ENCODE measurements around the gene DLGAP1.
A peak's percentile ranks its signal among the peaks of the same experiment; 100 is the strongest.

DLGAP1 gene

DNA sequence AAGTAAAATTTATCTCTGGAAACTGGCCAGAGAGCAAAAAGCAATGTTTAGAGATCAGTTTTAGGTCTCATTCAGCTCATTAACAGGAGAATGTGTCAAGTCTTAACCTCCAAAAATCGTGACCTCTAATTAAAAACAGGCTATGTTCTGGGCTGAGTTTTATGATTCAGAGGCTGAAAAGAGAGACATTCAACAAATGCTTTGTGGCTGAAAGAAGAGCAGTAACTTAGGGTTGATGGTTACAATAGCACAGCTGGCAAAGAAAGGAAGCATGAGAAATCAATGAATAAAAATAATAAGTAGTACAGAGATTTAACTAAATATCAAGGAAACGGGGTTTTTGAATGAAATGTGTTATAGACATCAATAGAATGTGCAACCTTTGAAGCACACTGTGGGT is 992.1 kb downstream of the DLGAP1 start:
- Mint-ChIP-seq H3K36me3 (peaks cover 18% of the 10 kb centered on the region), H3K9me3 (ENCODE audit: low read depth) (no peaks in the 10 kb centered on the region), H3K4me1 (ENCODE audit: low read depth) (peaks cover 35% of the 10 kb centered on the region), H3K27me3 (no peaks in the 10 kb centered on the region), H3K27ac (no peak overlapping the region), H3K4me3 (no peak overlapping the region)

- no peaks in the 10 kb centered on the region for H3K9me3 Mint-ChIP-seq (ENCODE audit: low read depth)
- peaks cover 36% of the 10 kb centered on the region for H3K4me1 Mint-ChIP-seq (ENCODE audit: low read depth)
- H3K4me3 Mint-ChIP-seq: no peak overlapping the region
- no peaks in the 10 kb centered on the region for H3K27me3 Mint-ChIP-seq
- H3K27ac Mint-ChIP-seq: no peak overlapping the region
- peaks cover 28% of the 10 kb centered on the region for H3K36me3 Mint-ChIP-seq
These were observed 993.4 kb downstream of the DLGAP1 start for GRCh38 chr18:3461704-3462103.

- H3K4me3 Mint-ChIP-seq: no peak overlapping the region
- peaks cover 29% of the 10 kb centered on the region for H3K36me3 Mint-ChIP-seq
- H3K9me3 Mint-ChIP-seq (ENCODE audit: low read depth): no peaks in the 10 kb centered on the region
- peaks cover 29% of the 10 kb centered on the region for H3K4me1 Mint-ChIP-seq (ENCODE audit: low read depth)
- H3K27me3 Mint-ChIP-seq: no peaks in the 10 kb centered on the region
- H3K27ac Mint-ChIP-seq: no peak overlapping the region
These were observed 994.2 kb downstream of the DLGAP1 start for GRCh38 chr18:3460823-3461398.

- H3K27ac Mint-ChIP-seq: peak overlapping the region; percentile 36
- peaks cover 29% of the 10 kb centered on the region for H3K36me3 Mint-ChIP-seq
- no peak overlapping the region for H3K4me3 Mint-ChIP-seq
- no peaks in the 10 kb centered on the region for H3K9me3 Mint-ChIP-seq (ENCODE audit: low read depth)
- peaks cover 42% of the 10 kb centered on the region for H3K4me1 Mint-ChIP-seq (ENCODE audit: low read depth)
- H3K27me3 Mint-ChIP-seq: no peaks in the 10 kb centered on the region
These were observed 995.9 kb downstream of the DLGAP1 start for GRCh38 chr18:3458952-3459853.

DNA sequence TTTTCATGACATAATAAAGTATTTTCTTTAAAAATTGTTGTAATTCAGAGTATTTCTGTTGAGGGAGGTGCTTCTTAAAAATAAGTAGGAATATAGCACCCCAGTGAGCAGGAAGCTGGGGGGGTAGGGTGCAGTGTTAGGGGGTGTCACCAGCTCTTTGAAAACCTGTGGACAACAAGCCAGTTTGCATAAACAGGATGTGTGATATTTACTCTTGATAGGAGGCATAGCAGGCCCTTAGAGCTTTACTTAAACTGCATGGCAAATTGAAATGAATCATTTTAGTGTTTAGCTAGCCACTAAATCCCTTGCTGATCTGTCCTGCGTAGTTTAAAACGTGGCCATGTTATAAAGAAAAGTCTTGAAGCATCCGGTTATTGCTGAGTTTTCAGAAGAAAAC is 996.7 kb downstream of the DLGAP1 start:
- no peaks in the 10 kb centered on the region for H3K9me3 Mint-ChIP-seq (ENCODE audit: low read depth)
- peaks cover 49% of the 10 kb centered on the region for H3K4me1 Mint-ChIP-seq (ENCODE audit: low read depth)
- no peak overlapping the region for H3K27ac Mint-ChIP-seq
- H3K27me3 Mint-ChIP-seq: no peaks in the 10 kb centered on the region
- H3K36me3 Mint-ChIP-seq: peaks cover 29% of the 10 kb centered on the region
- H3K4me3 Mint-ChIP-seq: no peak overlapping the region

- H3K4me1 Mint-ChIP-seq (ENCODE audit: low read depth): peaks cover 55% of the 10 kb centered on the region
- H3K27ac Mint-ChIP-seq: no peak overlapping the region
- H3K27me3 Mint-ChIP-seq: no peaks in the 10 kb centered on the region
- H3K4me3 Mint-ChIP-seq: no peak overlapping the region
- H3K36me3 Mint-ChIP-seq: peaks cover 29% of the 10 kb centered on the region
- H3K9me3 Mint-ChIP-seq (ENCODE audit: low read depth): no peaks in the 10 kb centered on the region
These were observed 997.8 kb downstream of the DLGAP1 start for GRCh38 chr18:3457261-3457724.

- H3K4me1 Mint-ChIP-seq (ENCODE audit: low read depth): peaks cover 56% of the 10 kb centered on the region
- no peaks in the 10 kb centered on the region for H3K27me3 Mint-ChIP-seq
- H3K27ac Mint-ChIP-seq: peak overlapping the region; percentile 16
- no peaks in the 10 kb centered on the region for H3K9me3 Mint-ChIP-seq (ENCODE audit: low read depth)
- no peak overlapping the region for H3K4me3 Mint-ChIP-seq
- H3K36me3 Mint-ChIP-seq: peaks cover 26% of the 10 kb centered on the region
These were observed 998.4 kb downstream of the DLGAP1 start for GRCh38 chr18:3456686-3457069.

DNA sequence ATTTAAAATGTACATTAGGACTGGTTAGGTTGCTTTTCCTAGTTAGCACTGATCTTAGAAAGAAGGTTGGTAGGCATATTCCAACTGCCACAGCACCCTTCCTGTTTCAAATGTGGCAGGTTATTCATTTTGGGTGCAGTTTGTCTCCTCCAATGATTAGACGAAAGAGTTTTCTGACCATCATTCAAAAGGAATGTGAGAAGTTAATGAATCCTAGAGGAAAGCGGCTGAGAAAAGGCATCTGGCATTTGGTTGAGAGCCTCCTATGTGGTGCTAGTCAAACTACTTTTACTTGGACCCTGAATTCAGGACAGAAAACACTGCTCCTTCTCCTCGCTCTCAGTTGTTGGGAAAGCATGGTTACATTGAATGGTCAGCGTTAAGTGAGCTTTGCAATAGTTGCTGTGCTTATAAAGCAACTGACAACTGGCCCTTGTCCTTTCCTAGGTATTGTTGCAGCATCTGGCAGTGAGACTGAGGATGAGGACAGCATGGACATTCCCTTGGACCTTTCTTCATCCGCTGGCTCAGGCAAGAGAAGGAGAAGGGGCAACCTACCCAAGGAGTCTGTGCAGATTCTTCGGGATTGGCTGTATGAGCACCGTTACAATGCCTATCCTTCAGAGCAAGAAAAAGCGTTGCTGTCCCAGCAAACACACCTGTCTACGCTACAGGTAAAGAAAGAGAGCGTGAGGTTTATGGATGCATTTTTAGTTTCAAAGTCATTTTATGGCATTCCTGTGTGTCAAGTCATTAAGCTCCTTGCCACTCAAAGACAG is 999.0 kb downstream of the DLGAP1 start:
- H3K4me1 Mint-ChIP-seq (ENCODE audit: low read depth): peaks cover 59% of the 10 kb centered on the region
- H3K27me3 Mint-ChIP-seq: no peaks in the 10 kb centered on the region

GRCh38 chr18:3455090-3455635 is 999.9 kb downstream of the DLGAP1 start:
- Mint-ChIP-seq H3K4me1 (ENCODE audit: low read depth) (peaks cover 61% of the 10 kb centered on the region), H3K4me3 (peak overlapping the region; percentile 94), H3K36me3 (peaks cover 15% of the 10 kb centered on the region), H3K27ac (peak overlapping the region; percentile 100), H3K27me3 (no peaks in the 10 kb centered on the region), H3K9me3 (ENCODE audit: low read depth) (no peaks in the 10 kb centered on the region)

More for the DNA sequence above, 999.0 kb downstream of the DLGAP1 start:
- peaks cover 21% of the 10 kb centered on the region for H3K36me3 Mint-ChIP-seq
- H3K4me3 Mint-ChIP-seq: no peak overlapping the region
- no peaks in the 10 kb centered on the region for H3K9me3 Mint-ChIP-seq (ENCODE audit: low read depth)
- H3K27ac Mint-ChIP-seq: no peak overlapping the region

GRCh38 chr18:3454365-3455089 is 1000.6 kb downstream of the DLGAP1 start:
- no peaks in the 10 kb centered on the region for H3K27me3 Mint-ChIP-seq
- peaks cover 15% of the 10 kb centered on the region for H3K36me3 Mint-ChIP-seq
- peaks cover 60% of the 10 kb centered on the region for H3K4me1 Mint-ChIP-seq (ENCODE audit: low read depth)
- no peaks in the 10 kb centered on the region for H3K9me3 Mint-ChIP-seq (ENCODE audit: low read depth)
- peak overlapping the region; percentile 100 for H3K27ac Mint-ChIP-seq
- H3K4me3 Mint-ChIP-seq: peak overlapping the region; percentile 94

DNA sequence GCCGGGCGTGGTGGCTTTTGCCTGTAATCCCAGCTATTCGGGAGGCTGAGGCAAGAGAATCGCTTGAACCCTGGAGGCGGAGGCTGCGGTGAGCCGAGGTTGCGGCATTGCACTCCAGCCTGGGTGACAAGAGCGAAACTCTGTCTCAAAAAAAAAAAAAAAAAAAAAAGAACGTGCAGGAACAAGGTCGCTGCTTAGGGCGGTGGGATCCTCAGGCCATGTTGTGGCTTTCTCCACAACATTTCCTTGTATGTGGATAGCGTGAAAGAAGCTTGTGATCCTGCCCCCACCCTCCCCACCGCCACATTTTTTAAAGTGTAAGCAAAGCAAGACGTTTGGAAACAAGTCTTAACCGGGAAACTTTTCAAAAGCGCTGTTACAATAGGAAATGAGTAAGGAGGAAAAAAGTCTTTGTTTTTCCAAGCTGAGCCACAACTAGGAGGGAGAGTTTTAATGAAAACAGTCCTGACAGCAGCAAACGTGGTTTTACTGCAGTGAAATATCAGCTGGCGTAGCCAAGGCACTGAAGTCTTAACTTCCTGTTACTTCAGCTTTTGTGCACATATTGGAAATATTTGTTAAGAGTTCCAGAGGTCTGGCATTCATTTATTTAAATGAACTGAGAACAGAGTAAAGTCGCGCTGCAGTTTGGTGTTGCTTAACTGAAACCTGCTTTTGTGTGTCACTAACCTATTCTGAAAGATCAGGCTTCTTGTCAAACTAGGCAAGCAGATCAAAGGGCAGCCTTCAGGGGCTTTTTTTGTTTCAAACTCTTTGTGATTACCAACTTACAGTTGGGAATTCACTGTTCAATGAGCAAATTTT is 1001.4 kb downstream of the DLGAP1 start:
- Mint-ChIP-seq H3K4me1 (ENCODE audit: low read depth) (peaks cover 57% of the 10 kb centered on the region), H3K4me3 (peak overlapping the region; percentile 94), H3K36me3 (peaks cover 13% of the 10 kb centered on the region), H3K9me3 (ENCODE audit: low read depth) (no peaks in the 10 kb centered on the region), H3K27me3 (no peaks in the 10 kb centered on the region), H3K27ac (peak overlapping the region; percentile 100)

- Mint-ChIP-seq H3K27me3 (no peaks in the 10 kb centered on the region), H3K9me3 (ENCODE audit: low read depth) (no peaks in the 10 kb centered on the region), H3K27ac (peak overlapping the region; percentile 100), H3K36me3 (peaks cover 9% of the 10 kb centered on the region), H3K4me1 (ENCODE audit: low read depth) (peaks cover 55% of the 10 kb centered on the region), H3K4me3 (peak overlapping the region; percentile 94)
These were observed 1002.2 kb downstream of the DLGAP1 start for GRCh38 chr18:3452750-3453539.
